IPS DF 4.7 (cell line): ENCODE data around the gene THADA.

Experiments
- DNase-seq: peaks from one replicate; pipeline ENCODE4 v3.0.0-alpha.2; 2013; ENCODE audit warnings: low spot score; ENCODE audit errors: extremely low read depth

Gene THADA

DNA sequence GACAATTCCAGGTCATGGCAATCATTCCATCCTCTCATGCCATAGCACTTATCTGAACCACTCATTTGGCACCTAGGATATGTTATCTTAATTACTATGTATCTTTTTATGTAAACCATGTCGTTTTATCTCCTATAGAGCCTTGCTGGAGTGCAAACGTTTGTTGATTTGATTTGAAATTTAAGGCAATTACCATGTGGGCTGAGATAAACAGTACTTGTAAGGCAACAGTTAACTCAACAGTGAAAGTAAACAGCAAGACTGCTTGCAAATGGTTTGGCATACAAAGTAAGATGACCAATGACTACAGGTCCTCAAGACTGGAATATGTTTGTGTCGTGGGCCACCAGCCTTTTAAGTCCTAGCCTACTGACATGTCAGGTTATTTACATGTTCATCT, 235.7 kb downstream of the THADA start:
- DNase-seq = no peak

DNA sequence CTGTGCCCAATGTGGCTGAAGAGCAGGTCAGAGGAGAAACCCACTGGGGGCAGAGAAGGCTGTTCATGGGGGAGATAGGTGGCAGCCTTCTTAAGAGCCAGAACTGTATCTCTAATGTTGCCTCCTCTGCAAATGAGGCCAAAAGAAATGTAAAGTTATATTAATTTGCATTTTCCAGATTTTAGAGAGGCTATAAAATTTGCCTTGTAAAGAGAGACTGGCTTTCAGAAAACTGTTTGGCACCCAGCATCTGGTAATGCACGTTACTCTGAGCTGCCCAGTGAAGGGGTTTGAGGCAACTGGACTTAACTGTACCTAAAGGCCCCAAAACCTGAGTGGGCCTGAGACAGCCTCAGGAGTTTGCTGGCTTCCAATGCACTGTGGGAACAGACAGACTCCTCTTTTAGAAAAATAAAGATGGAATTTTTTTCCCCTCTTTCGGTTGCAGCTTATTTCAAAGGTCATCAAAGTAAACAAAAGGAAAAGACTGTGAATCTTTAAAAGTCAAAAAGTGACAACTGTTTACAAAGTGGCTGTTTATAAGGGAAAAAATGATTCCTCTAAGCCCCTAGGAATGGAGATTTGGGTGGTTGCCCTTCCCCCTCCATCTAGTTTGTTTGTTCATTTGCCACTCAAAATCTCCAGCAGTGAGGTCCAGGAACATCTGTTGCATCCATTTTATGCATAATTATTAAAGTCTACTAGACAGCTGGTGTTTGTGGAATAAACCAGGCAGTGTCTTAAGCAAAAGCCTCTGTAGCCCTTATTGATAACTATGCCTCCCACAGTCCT, 237.2 kb downstream of the THADA start:
- DNase-seq = no peak

- DNase-seq = no peak
Observed at GRCh38 chr2:43356774-43357173, 239.1 kb downstream of the THADA start.

- no peak for DNase-seq
Observed at GRCh38 chr2:43355399-43355798, 240.4 kb downstream of the THADA start.

- no peak for DNase-seq
Observed at GRCh38 chr2:43349904-43350303, 245.9 kb downstream of the THADA start.

GRCh38 chr2:43348908-43349661, 246.8 kb downstream of the THADA start:
- DNase-seq = no peak

DNA sequence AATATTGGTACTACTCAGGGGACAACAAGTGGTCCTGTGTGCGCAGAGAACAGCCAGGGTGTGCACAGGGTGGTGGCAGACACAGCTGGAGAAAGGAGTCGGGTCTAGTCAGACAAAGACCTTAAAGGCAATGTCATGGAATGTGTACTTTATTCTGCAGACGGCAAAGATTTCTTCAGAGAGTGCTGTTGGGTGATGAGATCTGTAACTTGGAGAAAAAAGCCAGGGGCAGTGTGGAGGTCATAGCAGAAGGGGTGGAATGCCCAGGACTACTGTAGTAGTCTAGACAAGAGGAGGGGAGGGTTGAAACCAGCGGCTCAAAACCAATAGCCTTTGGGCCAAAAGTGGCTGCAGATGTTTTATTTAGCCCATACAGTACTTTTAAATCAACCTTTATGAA, 248.1 kb downstream of the THADA start:
- DNase-seq = no peak

GRCh38 chr2:43346602-43347567, 249.0 kb downstream of the THADA start:
- no peak for DNase-seq

DNA sequence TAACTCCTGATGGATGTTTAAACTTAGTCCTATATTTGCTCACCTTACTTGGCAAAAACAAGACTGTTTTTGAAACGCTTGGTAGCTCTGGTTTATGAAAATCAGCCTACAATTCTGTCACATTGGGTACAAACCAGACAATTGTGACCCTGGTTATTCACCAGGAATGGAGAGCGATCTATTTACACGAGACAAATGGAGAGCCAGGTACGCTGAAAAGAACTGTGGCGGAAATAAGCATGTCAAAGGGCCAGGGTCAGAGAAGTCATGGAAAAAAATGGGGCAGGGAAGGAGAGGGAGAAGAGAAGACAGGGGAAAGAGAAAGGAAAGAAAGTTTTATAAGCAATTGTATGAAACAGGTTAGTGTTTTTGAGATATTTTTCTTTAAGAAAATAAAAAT, 250.0 kb downstream of the THADA start:
- no peak for DNase-seq

GRCh38 chr2:43345391-43345813, 250.4 kb downstream of the THADA start:
- DNase-seq = no peak

GRCh38 chr2:43344868-43345373, 250.9 kb downstream of the THADA start:
- DNase-seq = no peak

DNA sequence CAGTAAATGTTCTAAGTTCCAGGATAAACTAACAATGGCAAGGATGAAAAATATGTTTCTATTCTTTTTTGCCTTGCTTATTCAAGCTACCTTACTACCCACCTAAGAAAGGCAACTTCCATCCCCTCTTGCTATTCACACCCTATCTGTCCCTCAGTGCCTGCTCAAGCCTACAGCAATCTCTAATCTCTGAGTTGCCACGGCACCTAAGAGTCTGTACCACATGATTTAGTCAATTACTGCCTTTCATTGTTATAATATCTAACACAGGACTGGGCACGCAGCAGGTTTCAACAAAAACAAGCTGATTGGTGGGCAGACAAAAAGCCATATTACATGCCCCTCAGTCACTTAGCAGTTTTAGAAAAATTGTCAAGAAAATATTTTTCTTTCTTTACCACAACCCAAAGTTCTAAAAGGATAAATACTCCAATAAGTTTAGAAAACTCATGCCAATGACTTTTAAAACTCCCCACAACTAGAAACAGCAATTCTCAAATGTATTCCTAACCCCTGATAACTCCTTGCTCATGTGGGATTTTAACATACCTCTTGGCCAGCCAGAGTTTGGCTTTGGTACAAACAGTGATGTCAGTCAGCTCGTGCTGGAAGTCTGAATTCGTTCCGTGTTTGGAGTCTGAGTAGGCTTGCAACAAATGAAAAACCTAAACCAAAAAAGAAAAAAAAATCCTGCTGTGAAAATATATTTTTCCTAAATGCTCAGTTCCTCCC, 252.1 kb downstream of the THADA start:
- DNase-seq = no peak

DNA sequence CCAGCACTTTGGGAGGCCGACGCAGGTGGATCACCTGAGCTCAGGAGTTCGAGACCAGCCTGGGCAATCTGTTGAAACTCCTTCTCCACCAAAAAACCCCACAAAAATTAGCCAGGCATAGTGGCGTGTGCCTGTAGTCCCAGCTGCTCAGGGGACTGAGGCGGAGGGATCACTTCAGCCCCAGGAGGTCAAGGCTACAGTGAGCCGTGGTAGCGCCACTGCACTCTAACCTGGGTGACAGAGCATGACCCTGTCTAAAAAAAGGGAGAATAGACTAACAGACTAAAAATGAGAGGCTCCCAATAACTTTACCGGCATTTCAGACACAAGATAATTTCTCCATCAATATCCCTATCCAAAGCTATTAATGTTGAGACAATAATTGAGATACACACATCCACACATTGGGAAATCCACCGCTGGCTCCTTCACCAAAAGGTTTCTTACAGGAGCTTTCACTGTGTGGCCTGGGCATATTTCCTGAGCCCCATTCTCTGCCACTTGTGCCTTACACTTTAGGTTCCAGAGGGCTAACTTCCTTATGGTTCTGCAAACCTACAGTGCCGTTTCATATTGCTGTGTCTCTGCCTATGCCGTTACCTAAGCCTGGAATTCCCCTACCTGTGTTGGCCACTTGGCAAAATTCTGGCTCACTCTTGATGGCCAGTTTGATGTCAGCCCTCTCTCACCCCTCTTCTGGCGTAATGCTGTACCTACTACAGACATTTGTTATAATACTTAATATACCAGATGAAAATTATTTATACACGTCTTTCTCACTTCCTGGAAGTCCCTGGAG, 253.7 kb downstream of the THADA start:
- no peak for DNase-seq

DNA sequence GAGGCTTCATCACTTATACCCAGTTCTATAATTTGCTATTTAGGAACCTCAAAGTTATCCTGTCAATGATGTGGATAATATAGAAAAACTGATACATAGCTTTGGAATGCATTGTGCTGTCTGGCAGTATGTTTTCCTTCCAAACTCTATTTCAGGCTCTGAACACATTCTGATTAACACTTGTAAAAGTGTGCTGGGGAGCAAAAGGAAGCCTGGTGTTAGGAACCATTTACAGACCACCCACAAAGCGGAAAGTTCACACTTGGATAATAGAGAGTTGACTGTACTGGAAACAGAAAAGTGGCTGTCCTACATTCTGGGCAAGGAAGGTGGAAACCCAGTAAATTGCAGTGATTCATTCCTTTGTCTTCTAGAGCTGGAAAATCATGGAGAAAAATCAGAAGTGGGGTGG, 254.9 kb downstream of the THADA start:
- DNase-seq = no peak

DNA sequence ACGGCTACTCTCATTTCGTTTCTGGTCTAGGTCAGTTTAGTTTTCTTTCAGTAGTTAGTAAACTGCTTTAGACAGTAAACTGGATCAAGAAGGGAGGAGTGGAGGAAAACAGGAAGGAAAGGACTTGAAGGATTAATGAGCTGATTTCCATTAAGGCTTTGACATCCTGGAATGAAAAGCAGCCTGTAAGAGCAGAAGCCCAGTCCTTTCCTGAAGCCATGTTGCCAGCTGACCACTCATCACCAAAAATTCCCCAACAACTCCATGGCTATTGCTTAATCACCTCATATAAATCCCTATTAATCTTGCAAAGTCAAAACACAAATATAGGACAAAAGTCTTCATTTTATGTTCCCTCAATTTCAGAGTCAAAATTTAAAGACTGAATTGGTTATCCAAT, 255.8 kb downstream of the THADA start:
- DNase-seq = no peak

- DNase-seq = no peak
Observed at GRCh38 chr2:43333656-43334144, 262.1 kb downstream of the THADA start.

DNA sequence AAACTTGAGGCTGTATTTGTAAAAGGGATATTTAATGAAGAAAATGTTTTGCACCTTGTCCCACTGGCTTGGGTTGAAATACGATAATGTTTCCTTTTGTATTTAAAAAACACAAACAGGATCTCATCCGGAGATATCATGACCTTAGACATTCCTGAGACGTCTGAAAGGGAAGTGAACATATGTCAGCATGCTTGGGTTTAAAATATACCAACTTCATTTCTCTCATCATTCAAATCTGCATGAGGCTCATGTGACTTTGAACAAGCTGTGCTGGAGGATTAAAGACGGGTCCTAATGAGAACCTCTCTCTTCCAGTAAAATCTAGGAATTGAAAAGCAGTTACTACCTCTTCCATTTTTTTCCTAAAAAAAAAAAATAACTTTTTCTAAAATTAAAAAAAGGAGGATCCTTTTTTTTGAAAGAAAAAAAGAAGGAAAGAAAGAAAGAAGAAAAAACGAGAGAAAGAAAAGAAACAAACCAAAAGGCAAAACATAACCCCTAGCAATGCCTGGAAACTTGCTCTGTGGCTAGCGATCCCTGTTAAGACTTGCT, 262.7 kb downstream of the THADA start:
- no peak for DNase-seq

DNA sequence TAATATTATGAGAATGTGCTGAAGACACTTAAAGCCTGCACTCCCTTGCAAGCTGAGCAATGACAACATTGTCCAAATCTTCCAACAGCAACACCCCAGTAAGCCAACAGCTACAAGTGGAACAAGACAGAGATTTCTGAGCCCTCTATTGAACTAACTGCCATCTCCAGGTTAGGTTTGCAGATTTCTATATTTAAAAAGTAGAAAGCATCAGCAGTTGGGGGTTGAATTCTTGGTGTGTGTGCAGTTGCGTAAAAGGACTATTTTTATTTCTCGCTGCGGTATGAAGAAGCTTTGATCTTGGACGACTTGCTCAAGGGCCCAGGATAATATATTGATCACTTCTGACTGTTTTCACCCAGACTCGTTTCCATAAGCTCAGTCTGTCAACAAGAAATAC, 263.2 kb downstream of the THADA start:
- no peak for DNase-seq

GRCh38 chr2:43331422-43331821, 264.4 kb downstream of the THADA start:
- DNase-seq = no peak
